GM18520 (cell line): ENCODE data around the gene LRPAP1.

Experiments used
- ATAC-seq: cut with Tn5 transposase; IDR thresholded peaks from one replicate; pipeline ENCODE4 v1.9.1; 2021; ENCODE audit not compliant: unreplicated experiment

LRPAP1 gene

GRCh38 chr4:3532751-3533422 is 665 bp upstream of the LRPAP1 start:
- no peak for ATAC-seq

- no peak for ATAC-seq
These were observed 824 bp downstream of the LRPAP1 start for GRCh38 chr4:3531318-3531878.

- no peak for ATAC-seq
These were observed 1.5 kb downstream of the LRPAP1 start for GRCh38 chr4:3530663-3531254.

GRCh38 chr4:3530051-3530450 is 2.2 kb downstream of the LRPAP1 start:
- ATAC-seq: no peak

GRCh38 chr4:3529363-3529762 is 2.9 kb downstream of the LRPAP1 start:
- no peak for ATAC-seq

- ATAC-seq: no peak
These were observed 4.0 kb downstream of the LRPAP1 start for GRCh38 chr4:3527914-3528876.

GRCh38 chr4:3527101-3527913 is 4.9 kb downstream of the LRPAP1 start:
- no peak for ATAC-seq

GRCh38 chr4:3526456-3526855 is 5.8 kb downstream of the LRPAP1 start:
- no peak for ATAC-seq

- no peak for ATAC-seq
These were observed 6.4 kb downstream of the LRPAP1 start for GRCh38 chr4:3525532-3526430.

- ATAC-seq: no peak
These were observed 7.3 kb downstream of the LRPAP1 start for GRCh38 chr4:3524920-3525319.

GRCh38 chr4:3524349-3524748 is 7.9 kb downstream of the LRPAP1 start:
- no peak for ATAC-seq

GRCh38 chr4:3523628-3524221 is 8.5 kb downstream of the LRPAP1 start:
- ATAC-seq: no peak

GRCh38 chr4:3523146-3523627 is 9.0 kb downstream of the LRPAP1 start:
- ATAC-seq: no peak

- ATAC-seq: no peak
These were observed 9.6 kb downstream of the LRPAP1 start for GRCh38 chr4:3522651-3523050.

- ATAC-seq: no peak
These were observed 9.9 kb downstream of the LRPAP1 start for GRCh38 chr4:3522326-3522640.

- no peak for ATAC-seq
These were observed 10.4 kb downstream of the LRPAP1 start for GRCh38 chr4:3521621-3522325.

GRCh38 chr4:3520796-3521600 is 11.2 kb downstream of the LRPAP1 start:
- ATAC-seq: no peak

- ATAC-seq: no peak
These were observed 11.9 kb downstream of the LRPAP1 start for GRCh38 chr4:3520276-3520675.
